Stimulated activated CD8-positive, alpha-beta memory T cell treated with anti-CD3 and anti-CD28 coated beads, Interleukin-15, amount 100 ng/mL, for 48 hours (primary cell): ENCODE results near the gene SOX15.

ENCODE experiments used
- DNase-seq, 2 donors: peaks; one replicate each; pipeline ENCODE4 v3.0.0-alpha.2; 2020; ENCODE audit warnings: low read depth in 2 of 2

Gene SOX15

GRCh38 chr17:7577327-7578199 is 12.3 kb downstream of the SOX15 start:
- DNase-seq, result no peak

- no peak for DNase-seq
Observed at GRCh38 chr17:7576432-7576937, 13.4 kb downstream of the SOX15 start.

- no peak for DNase-seq
Observed at GRCh38 chr17:7575959-7576358, 13.9 kb downstream of the SOX15 start.

GRCh38 chr17:7575481-7575883 is 14.4 kb downstream of the SOX15 start:
- no peak for DNase-seq

- DNase-seq, result no peak
Observed at GRCh38 chr17:7574176-7574953, 15.5 kb downstream of the SOX15 start.

- peak; percentile 83 to 85 for DNase-seq
Observed at GRCh38 chr17:7573324-7574080, 16.4 kb downstream of the SOX15 start.

- peak; percentile 98 to 99 for DNase-seq
Observed at GRCh38 chr17:7572588-7573323, 17.1 kb downstream of the SOX15 start.

GRCh38 chr17:7572338-7572587 is 17.6 kb downstream of the SOX15 start:
- no peak for DNase-seq

- no peak for DNase-seq
Observed at GRCh38 chr17:7570351-7570750, 19.5 kb downstream of the SOX15 start.

- no peak for DNase-seq
Observed at GRCh38 chr17:7569571-7569970, 20.3 kb downstream of the SOX15 start.

GRCh38 chr17:7563115-7563869 is 26.6 kb downstream of the SOX15 start:
- DNase-seq, result no peak

- no peak for DNase-seq
Observed at GRCh38 chr17:7562208-7562605, 27.7 kb downstream of the SOX15 start.

- DNase-seq, result peak; percentile 89 to 90
Observed at GRCh38 chr17:7561589-7562207, 28.2 kb downstream of the SOX15 start, which contains the start of gene SENP3. Gene SENP3, plus strand, starts transcription at chr17:7561919. Its CDS starts 1,158 bp downstream, at chr17:7563077.

- peak; percentile 74 to 80 for DNase-seq
Observed at GRCh38 chr17:7561028-7561575, 28.8 kb downstream of the SOX15 start.

GRCh38 chr17:7560172-7561027 is 29.5 kb downstream of the SOX15 start:
- DNase-seq, result peak in 1 of 2 donors; percentile 44

GRCh38 chr17:7559320-7560171 is 30.3 kb downstream of the SOX15 start:
- DNase-seq, result no peak

GRCh38 chr17:7558544-7559319 is 31.2 kb downstream of the SOX15 start, which contains the start of gene TNFSF13:
Gene TNFSF13, plus strand, starts transcription at chr17:7558750. Its CDS starts 290 bp downstream, at chr17:7559040.
- no peak for DNase-seq
